ENCODE measurements around the gene PROC. TPM values are rescaled to one million over a fixed set of nuclear protein-coding genes. Genes with fewer than 3 reads are reported as not detected.

The PROC gene
- total RNA-seq, 2 experiments from 2014 or later, result 0.41 to 0.59 TPM

- Histone ChIP-seq H3K9me2 (ENCODE audit: insufficient read depth, low read length) (no peaks in the 10 kb centered on the region), H3K79me2 (ENCODE audit: insufficient read depth, low read depth, low read length) (no peaks in the 10 kb centered on the region), H2AFZ (ENCODE audit: low read length) (no peak overlapping the region), H4K20me1 (ENCODE audit: insufficient read depth, low read length) (no peaks in the 10 kb centered on the region), H3K27ac (ENCODE audit: low read depth, low read length, poor library complexity, severe bottlenecking) (no peak overlapping the region), H3K9me3 (ENCODE audit: low read length) (no peaks in the 10 kb centered on the region), H3K4me1 (ENCODE audit: insufficient read depth, low read length, poor library complexity, severe bottlenecking) (no peaks in the 10 kb centered on the region), H3K4me3 (ENCODE audit: low read depth, low read length, poor library complexity, severe bottlenecking) (no peak overlapping the region), H3K4me2 (ENCODE audit: low read length) (no peak overlapping the region), H3K36me3 (ENCODE audit: insufficient read depth, low read length) (no peaks in the 10 kb centered on the region)
- DNase-seq (ENCODE audit: low spot score), result no peak
- BruUV-seq (replicated peaks), result no TSS peak
- TF ChIP-seq EZH2phosphoT487 (IDR thresholded peaks at IDR 0.05; ENCODE audit: borderline replicate concordance, low read depth, low read length) (no peak), CTCF (conservative IDR thresholded peaks at IDR 0.05; ENCODE audit: low read length) (no peak)
- CTCF ChIA-PET (ENCODE audit: unreplicated experiment), result interaction anchor here (0.7 to 1.1 kb wide), 2 partner anchors 10 to 228 kb away, joined by 3 read pairs; no protein-coding TSS in a partner anchor
- POLR2A ChIA-PET, result no interaction called here
- intact Hi-C loops (cut with micrococcal nuclease; ENCODE audit: unreplicated experiment), result no loop called here
Measured at GRCh38 chr2:127425540-127426490, 7.6 kb downstream of the PROC start.

- intact Hi-C loops (cut with micrococcal nuclease; ENCODE audit: unreplicated experiment), result no loop called here
- TF ChIP-seq EZH2phosphoT487 (IDR thresholded peaks at IDR 0.05; ENCODE audit: borderline replicate concordance, low read depth, low read length), result no peak
- TF ChIP-seq CTCF (conservative IDR thresholded peaks at IDR 0.05; ENCODE audit: low read length), result no peak
- no TSS peak for BruUV-seq (replicated peaks)
- Histone ChIP-seq H3K27ac (ENCODE audit: low read depth, low read length, poor library complexity, severe bottlenecking) (no peak overlapping the region), H3K4me3 (ENCODE audit: low read depth, low read length, poor library complexity, severe bottlenecking) (no peak overlapping the region), H3K79me2 (ENCODE audit: insufficient read depth, low read depth, low read length) (no peaks in the 10 kb centered on the region), H2AFZ (ENCODE audit: low read length) (no peak overlapping the region), H3K36me3 (ENCODE audit: insufficient read depth, low read length) (no peaks in the 10 kb centered on the region), H4K20me1 (ENCODE audit: insufficient read depth, low read length) (no peaks in the 10 kb centered on the region), H3K9me2 (ENCODE audit: insufficient read depth, low read length) (no peaks in the 10 kb centered on the region), H3K4me1 (ENCODE audit: insufficient read depth, low read length, poor library complexity, severe bottlenecking) (no peaks in the 10 kb centered on the region), H3K4me2 (ENCODE audit: low read length) (no peak overlapping the region), H3K9me3 (ENCODE audit: low read length) (no peaks in the 10 kb centered on the region)
- no peak for DNase-seq (ENCODE audit: low spot score)
- POLR2A ChIA-PET, result interaction anchor here (1.0 kb wide), 1 partner anchor 33 kb away, joined by 3 read pairs; no protein-coding TSS in a partner anchor
- CTCF ChIA-PET (ENCODE audit: unreplicated experiment), result interaction anchor here (1.1 kb wide), 1 partner anchor 9 kb away, joined by 3 read pairs; no protein-coding TSS in a partner anchor
Measured at GRCh38 chr2:127426501-127427354, 8.5 kb downstream of the PROC start.
